Glomerular endothelial cell (primary cell): ENCODE measurements around the gene RPH3AL. TPM values are rescaled to one million over a fixed set of nuclear protein-coding genes. Genes with fewer than 3 reads are reported as not detected.

Experiments
- DNase-seq: peaks from one replicate; pipeline ENCODE4 v3.0.0-alpha.2; 2011; ENCODE audit warnings: low read depth, low spot score; ENCODE audit errors: extremely low read depth
- total RNA-seq: library from RNA; depleted of rRNA; stranded (reverse); fragments of >200 nt; gene quantifications from 2 replicates; pipeline ENCODE4 v1.2.3, GENCODE V29; 2015

The RPH3AL gene
- total RNA-seq, 1 donor from 2014 or later, result 18.7 TPM

DNA sequence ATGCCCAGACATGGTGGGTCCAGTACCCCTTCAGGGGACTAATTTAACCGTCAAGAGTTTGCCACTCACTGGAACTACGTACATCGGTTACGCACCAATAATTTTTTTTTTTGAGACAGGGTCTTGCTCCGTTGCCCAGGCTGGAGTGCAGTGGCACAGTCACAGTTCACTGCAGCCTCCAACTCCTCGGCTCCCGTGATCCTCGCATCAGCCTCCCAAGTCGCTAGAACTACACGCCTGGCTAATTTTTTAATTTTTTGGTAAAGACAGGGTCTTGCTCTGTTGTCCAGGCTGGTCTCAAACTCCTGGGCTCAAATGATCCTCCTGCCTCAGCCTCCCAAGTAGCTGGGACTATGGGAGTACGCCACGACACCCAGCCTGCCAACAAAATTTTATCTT, 15.6 kb downstream of the RPH3AL start:
- no peak for DNase-seq

DNA sequence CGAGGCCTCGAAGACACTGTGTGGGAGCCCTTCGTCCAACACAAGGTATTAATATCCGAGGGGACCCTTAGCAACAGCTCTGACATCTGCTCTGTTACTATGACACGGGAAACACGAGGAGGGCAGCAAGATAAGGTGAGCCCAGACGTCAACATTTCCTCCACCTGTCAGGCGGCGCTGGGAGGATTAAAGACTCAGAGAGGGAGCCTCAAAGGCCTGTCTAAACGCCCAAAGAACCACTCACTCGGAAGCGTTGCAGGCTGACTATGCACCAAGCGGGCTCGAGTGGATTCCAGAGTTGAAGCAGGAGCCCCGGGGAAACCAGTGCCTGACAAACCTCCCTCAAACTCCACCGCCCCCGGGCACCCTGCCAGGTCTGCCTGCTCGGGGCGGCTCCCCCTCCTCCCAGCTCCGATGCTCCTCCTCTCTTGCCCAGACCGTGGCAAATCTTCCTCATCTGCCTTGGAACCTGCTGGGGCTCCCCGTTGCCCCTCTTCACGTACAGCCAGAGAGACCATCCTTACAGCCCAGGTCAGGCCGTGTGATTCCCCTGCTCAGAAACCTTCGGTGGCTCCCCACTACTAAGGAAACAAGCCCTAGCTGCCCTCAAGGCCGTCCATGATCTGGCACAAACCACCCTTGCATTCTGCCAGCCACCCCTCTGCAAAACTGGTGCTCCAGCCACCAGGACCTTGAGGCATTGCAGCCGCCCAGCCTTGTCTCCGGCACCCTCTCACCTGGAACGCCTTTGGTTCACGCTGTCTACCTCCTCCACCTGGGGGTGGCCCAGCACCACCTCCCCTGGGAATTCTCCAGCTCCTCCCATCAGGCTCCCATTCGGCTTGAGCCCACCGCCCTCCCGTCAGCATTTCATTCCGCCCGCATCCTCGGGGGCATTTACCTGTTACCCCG, 16.2 kb downstream of the RPH3AL start:
- DNase-seq, result no peak

DNA sequence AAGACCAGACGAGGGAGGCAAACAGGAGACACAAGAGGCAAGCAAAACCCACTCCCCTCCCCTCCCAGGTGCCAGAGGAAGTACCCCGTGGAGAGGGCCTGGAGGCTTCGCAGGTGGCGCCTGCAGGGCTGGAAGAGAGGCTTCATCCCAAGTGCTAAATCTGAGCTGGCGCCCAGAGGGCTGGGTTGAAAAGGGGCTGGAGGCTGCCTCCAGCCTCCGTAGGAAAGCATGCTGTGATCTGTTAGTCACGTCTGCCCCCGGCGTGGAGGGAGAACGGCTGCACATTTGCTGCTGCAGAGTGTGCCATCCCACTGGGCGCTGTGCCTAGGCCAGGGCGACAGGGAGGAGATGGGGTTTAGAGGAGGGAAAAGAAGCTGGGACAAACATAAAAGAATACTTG, 16.9 kb downstream of the RPH3AL start:
- no peak for DNase-seq

- no peak for DNase-seq
Measured at GRCh38 chr17:334974-335481, 17.6 kb downstream of the RPH3AL start.

- no peak for DNase-seq
Measured at GRCh38 chr17:333626-334396, 18.8 kb downstream of the RPH3AL start.

DNA sequence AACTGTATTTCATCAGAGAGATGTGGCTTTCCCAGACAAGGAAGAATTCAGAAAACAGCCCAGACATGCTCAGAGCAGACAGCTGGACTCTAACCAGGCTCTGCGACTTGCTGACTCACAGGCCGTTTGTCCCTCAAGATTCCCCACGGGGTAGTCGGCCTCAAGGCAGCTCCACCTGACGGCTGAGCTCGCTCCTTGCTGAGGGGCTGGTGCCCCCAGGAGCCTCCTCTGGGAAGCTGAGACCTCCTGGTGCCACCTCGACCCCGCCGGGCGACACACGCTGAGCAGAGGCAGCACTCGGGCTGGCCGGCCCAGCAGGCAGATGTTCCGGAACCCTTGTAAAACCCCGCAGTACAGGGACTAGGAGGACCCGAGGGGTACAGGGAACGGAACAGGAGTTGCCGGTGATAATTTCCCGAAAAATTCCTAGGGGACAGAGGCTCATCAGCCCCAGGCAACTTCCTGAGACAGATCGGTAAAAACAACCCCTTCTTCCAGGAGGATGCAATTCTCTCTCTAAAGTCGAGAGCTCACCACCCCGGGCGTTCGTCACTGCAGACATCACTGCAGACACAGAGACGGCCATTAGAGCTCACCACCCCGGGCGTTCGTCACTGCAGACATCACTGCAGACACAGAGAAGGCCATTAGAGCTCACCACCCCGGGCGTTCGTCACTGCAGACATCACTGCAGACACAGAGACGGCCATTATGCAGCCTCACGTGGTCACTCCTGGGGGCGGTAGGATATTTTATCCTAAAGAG, 19.9 kb downstream of the RPH3AL start:
- no peak for DNase-seq

GRCh38 chr17:332023-332422, 20.6 kb downstream of the RPH3AL start:
- DNase-seq, result no peak

DNA sequence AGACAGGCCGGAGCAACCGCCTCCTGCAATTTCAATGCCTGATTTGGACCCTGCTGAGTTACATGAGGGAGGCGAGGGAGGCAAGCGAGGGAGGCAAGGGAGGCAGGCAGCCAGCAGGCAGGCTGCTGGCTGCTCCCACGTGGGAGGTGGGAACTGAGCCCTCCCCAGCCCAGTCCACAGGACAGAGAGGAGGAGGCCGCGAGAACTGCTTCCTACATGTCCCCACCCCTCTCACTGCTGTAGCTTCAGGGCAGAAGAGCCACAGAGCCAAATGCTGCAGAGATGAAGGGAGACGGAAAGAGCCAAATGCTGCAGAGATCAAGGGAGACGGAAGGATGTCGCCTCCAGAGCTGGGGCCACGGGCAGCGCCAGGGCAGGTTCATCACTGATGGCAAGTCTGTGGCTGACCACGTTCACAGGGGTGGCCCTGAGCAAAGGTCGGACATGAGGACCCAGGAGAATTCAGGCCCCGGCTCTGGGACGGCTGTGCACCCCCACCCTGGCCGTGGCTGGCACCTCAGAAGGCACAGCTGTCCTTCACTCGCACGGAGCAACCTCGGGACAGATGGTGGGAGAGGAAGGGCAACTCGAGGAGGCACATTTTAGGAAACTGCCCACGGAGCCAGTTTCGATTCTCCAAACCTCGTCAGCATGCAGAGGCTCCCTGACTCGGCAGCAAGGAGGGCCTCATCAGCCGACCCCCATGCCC, 21.5 kb downstream of the RPH3AL start:
- DNase-seq, result no peak

DNA sequence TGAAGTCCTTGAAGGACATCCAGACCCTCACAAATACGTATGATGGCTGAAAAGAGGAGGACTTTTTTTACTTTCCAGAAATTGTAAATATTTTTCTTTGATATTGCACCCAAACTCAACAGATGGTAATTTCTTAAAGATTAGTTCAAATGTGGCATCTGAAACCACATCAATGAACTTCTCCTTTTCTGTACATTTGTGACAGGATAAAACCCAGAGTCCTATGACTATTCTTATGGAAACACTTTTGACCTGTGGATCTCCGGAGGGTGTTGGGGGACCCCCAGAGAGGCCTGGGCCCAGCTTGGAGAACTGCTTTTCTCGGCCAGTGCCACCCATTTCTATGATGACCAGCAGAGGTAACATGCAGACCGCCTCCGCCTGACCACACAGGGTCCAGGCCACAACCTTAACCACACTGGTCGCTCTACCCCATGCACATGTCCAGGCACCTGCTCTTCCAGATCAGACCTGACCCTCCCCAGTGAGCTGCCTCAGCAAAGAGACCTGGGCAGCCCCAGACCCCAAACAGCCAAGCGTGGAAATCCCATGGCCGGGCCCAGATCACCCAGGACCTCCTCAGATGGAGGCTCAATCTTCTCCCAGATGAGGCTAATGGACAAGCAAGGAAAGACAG, 22.7 kb downstream of the RPH3AL start:
- no peak for DNase-seq

DNA sequence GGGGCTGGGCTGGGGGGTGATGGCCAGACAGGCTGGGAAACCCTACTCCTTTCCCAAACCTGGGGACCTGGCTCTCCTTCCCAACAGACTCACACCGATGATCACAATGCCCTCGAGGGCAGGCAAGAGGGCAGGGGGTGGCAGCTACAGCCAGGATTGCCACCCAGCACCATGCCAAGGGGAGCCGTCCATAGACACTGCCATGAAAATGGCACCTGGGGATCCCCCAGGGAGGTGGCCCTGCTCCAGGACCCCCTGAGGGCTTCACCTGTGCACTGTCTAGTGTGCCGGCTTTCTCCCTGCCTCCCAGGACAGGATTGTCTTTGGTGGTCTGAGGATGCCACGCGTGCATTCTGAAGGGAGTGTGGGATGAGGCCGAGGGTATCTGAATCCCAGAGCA, 24.6 kb downstream of the RPH3AL start:
- no peak for DNase-seq

DNA sequence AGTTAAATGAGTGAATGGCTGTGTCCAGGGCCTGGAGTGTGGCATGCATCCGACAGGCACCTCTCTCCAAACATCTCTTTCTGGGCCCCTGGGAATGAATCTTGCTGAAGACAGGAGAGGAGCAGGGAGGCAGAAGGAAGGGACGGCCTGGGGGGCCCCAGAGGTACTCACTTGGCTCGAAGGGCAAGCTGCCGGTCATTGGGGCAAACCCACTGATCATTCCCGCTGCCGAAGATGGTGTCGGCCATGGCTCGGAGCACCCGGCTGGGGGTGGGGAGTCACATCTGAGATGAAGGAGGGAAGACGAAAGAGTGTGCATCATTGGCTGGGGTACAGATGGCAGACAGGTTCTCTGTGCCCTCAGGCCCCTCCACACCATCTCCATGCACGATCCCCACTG, 25.3 kb downstream of the RPH3AL start:
- no peak for DNase-seq

DNA sequence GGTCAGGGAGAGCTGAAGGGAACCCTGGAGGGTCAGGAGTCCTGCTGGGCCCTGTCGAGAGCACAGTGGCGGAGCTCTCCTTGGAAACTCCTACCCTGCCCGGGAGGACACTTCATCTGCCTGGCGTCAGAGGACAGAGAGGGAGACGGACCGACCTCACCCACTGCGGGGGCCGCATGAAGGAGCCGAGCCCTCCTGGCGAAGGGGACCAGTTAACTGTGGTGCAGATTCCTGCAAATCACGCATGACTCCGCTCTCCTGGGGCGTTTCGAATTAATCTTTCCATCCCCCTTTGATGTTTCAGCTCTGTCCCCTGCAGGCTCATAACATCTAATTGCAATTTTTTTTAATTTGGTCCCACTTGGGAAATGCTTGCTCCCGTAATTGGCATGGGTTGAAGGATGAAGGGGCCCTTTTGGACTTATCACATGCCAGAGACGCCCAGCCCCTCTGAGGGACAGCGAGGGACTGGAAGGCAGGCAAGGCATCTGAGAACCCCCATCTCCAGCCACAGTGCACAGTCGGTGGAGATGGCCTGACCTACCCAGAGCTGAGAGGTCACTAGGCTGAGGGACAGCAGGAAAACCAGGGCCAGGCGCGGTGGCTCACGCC, 26.5 kb downstream of the RPH3AL start:
- DNase-seq, result no peak

GRCh38 chr17:325270-326009, 27.2 kb downstream of the RPH3AL start:
- DNase-seq, result no peak

- no peak for DNase-seq
Measured at GRCh38 chr17:323721-324571, 28.7 kb downstream of the RPH3AL start.

DNA sequence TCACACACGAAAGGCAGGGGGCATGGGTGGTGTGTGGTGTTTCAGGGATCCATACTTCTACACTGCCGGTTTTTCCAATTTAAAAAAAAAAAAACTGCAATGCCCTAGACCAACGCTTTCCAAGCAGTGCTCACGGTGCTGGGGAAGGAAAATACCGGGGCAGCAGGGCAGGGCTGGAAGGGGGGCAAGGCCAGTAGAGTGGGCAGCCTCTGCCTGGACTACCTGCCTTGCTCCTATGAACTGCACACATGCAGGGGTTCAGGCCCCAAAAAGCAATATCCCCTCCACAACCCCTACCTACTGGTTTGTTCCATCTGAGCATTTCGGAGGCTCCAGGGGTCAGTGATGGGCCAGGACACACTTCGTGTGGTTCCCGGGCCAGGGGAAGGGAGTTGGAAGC, 29.4 kb downstream of the RPH3AL start:
- DNase-seq, result no peak

- DNase-seq, result no peak
Measured at GRCh38 chr17:322006-322780, 30.4 kb downstream of the RPH3AL start.

- DNase-seq, result no peak
Measured at GRCh38 chr17:321386-321941, 31.1 kb downstream of the RPH3AL start.
